ENCODE results near the gene ZNF524.

DNA sequence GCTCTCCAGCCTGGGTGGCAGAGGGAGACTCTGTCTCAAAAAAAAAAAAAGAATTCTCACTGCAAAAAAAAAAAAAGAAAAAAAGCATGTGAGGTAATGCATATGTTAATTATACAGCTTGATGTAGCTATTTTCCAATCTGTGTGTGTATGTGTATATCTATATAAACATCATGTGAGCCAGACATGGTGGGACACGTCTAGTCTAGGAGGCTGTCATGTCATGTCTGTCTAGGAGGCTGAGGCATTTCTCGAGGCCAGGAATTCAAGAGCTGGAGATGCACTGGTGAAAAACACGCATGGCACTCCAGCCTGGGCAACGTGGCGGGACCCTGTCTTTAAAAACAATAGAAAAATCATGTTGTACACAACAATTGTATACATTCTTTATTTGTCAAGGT is 47.9 kb upstream of the ZNF524 start:
- TF ChIP-seq, protein P1, sequence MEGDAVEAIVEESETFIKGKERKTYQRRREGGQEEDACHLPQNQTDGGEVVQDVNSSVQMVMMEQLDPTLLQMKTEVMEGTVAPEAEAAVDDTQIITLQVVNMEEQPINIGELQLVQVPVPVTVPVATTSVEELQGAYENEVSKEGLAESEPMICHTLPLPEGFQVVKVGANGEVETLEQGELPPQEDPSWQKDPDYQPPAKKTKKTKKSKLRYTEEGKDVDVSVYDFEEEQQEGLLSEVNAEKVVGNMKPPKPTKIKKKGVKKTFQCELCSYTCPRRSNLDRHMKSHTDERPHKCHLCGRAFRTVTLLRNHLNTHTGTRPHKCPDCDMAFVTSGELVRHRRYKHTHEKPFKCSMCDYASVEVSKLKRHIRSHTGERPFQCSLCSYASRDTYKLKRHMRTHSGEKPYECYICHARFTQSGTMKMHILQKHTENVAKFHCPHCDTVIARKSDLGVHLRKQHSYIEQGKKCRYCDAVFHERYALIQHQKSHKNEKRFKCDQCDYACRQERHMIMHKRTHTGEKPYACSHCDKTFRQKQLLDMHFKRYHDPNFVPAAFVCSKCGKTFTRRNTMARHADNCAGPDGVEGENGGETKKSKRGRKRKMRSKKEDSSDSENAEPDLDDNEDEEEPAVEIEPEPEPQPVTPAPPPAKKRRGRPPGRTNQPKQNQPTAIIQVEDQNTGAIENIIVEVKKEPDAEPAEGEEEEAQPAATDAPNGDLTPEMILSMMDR (IDR thresholded peaks at IDR 0.05; ENCODE audit: poor library complexity): no peak
- TF ChIP-seq EZH2 (IDR thresholded peaks at IDR 0.05; ENCODE audit: borderline replicate concordance) (no peak), EZH2phosphoT487 (IDR thresholded peaks at IDR 0.05; ENCODE audit: low read depth, severe bottlenecking, unreplicated experiment) (no peak)
